GM21390 (cell line): ENCODE data around the gene CRTAC1.
"Not testable (repeated sequence)": the region's sequence is repeated elsewhere in the genome, so short reads cannot be mapped to it uniquely, and the experiment has no call there.

Experiments used
- ATAC-seq: cut with Tn5 transposase; IDR thresholded peaks from one replicate; pipeline ENCODE4 v1.9.1; 2021; ENCODE audit not compliant: unreplicated experiment

Gene CRTAC1

DNA sequence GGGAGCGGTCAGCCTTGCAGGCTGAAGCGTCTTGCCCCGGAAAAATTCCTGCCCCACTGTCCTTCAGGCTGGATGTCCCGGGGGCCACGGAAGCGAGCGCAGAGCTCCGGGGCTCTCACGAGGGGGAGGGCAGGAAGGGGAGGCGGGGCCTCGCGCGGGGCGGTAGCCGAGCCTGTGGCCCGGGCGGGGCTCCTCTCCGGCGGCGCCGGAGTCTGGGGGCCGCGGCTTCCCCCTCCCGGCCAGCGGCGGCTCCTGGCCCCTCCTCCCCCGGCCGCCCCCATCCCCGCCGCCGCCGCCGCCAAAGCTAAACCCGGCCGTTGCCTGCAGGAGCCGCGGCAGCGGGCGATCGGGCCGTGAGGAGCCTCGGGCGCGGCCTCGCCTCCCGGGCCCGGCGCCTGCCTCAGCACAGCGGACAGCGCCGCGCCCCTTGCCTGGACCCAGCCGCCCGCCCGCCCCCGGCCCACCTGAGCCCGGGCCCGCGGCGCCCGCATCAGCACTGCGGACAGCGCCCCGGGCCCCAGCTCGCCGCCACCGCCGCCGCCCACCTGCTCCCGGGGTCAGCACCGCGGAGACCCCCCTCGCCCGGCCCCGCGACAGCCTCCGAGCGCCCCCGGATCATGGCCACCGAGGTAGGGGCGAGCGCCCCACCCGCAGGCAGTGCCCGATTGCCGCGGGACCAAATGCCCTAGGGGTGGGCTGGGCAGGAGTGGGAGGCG, 180.6 kb downstream of the CRTAC1 start, which contains the start of gene GOLGA7B:
Gene GOLGA7B, plus strand, starts transcription at position 157 of the 716 bp plus-strand sequence. Its CDS starts 461 bp downstream, at position 618.
- peak; percentile 71 for ATAC-seq

DNA sequence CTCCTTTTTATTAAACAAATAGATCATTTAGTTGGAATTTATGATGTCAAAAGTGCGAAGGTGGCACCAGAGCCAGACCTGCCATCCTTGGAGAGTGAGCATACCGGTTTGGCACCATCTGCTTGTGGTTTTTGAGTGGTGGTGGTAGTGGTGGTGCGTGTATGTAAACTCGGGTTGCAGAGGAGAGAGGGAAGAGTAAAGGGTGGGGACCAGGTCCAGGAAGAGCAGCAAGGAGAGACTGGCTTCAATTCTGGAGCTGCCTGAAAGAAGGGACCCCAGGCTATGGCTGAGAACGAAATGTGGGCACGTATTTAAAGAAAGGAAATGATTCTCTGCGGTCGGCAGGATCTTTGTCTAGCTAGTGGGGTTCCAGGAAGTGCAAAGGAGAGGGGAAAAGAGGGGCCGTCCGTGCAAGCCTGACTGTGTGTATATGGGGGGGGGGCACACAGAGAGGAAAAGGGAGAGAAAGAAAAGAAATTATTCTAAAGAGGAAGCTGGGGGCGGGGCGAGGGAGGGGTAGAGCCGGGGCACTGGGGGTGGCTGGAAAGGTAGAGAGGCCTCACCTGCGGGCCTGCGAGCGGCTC, 181.2 kb downstream of the CRTAC1 start:
- peak; percentile 28 for ATAC-seq

DNA sequence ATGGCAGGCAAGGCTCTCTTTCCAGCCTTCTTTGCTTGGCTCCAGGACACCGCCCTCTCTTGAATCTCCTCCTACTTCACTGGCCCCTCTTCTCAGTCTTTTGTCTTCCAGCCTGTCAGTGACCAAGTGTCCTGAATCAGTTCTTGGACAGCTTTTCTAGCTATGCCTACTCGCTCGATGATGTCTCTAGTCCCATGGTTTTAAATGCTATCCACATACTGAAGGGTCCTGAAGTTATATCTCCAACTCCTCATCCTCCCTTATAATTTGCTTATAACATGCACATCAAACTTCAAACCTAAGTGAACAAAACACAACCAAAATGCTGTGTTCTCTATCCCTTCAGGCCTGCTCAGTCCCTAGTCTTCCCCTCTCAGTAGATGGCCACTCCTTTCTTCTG, 185.7 kb downstream of the CRTAC1 start:
- no peak for ATAC-seq

DNA sequence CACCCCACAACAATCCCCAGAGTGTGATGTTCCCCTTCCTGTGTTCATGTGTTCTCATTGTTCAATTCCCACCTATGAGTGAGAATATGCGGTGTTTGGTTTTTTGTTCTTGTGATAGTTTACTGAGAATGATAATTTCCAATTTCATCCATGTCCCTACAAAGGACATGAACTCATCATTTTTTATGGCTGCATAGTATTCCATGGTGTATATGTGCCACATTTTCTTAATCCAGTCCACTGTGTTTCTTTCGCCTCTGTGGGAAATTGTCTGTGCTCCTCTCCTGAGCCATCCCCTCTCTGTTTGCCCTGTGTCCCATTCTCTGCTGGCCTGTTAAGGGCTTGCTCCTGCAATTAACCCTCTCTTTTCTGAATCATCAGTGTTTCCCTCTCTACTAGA, 186.4 kb downstream of the CRTAC1 start:
- ATAC-seq = not testable (repeated sequence)

DNA sequence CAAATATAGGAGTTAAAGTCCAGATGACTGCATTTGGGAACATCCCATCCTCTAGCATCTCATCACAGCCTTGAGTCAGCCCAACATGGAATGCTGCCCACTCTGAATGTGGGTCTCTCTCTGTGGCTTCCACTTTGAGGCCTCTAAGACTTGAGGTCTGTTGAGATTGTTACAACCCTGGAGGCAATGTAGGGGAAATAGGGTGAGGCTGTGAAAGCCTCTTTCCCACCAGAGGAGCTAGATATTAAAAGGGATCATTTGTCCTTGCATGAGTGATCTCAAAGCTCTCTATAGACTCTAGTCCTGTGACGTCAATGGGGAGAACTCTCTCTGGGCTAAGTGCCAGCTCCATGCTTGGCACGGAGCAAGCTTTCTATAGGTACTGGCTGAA, 187.1 kb downstream of the CRTAC1 start:
- ATAC-seq = no peak

DNA sequence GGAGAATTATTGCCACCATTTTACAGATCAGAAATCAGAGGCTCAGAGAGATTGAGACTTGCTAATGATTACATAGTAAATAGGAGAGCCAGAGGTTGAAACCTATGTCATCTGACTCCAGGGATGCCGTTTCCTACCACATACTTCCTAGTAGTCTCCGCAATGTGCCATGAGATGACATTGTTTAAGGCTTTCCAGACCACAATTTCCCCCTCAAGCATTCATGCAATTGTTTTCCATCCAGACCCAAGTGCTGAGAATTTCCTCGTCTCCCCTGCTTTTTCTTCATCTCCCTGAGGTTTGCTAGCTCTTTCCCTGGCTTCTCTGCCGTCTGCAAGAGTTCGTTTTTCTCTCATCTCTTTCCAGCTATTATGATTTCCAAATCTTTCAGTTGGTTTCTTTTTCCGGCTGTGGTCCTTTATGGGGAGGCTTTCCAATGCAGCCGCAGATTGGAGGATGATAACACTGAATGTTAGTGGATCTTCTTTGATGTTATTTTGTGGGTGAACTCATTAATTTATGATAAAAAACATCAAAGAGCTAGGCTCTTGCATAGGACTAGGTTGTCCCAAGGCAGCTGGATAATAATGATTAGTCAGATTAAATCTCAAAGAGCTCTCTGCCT, 187.7 kb downstream of the CRTAC1 start:
- no peak for ATAC-seq

DNA sequence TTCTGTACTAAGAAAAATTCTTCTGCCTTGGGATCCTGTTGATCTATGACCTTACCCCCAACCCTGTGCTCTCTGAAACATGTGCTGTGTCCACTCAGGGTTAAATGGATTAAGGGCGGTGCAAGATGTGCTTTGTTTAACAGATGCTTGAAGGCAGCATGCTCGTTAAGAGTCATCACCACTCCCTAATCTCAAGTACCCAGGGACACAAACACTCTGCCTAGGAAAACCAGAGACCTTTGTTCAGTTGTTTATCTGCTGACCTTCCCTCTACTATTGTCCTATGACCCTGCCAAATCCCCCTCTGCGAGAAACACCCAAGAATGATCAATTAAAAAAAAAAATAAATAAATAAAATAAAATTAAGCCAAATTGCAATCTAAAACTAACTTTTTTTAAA, 188.3 kb downstream of the CRTAC1 start:
- not testable (repeated sequence) for ATAC-seq

DNA sequence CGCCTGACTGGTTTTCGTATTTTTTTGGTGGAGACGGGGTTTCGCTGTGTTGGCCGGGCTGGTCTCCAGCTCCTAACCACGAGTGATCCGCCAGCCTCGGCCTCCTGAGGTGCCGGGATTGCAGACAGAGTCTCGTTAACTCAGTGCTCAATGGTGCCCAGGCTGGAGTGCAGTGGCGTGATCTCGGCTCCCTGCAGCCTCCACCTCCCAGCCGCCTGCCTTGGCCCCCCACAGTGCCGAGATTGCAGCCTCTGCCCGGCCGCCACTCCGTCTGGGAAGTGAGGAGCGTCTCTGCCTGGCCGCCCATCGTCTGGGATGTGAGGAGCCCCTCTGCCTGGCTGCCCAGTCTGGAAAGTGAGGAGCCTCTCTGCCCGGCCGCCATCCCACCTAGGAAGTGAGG, 189.3 kb downstream of the CRTAC1 start:
- not testable (repeated sequence) for ATAC-seq

DNA sequence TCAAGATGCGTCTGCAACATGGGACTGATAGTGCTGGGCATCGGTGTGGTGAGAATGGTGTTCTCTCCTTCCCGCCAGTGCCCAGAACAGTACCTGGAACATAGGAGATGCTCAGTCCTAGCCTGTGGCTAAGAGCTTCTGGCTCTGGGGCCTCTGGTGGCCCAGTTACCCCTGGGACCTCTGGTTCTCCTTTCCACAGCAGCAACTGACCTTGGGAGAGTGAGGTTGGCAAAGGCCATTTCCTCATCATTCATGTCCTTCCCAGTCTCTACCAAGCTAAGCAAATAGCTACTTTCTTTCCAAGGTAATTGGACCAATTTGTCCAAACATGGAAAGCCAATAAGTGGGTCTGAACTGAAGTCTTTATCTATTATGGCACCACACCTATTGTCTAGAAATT, 192.3 kb downstream of the CRTAC1 start:
- no peak for ATAC-seq

DNA sequence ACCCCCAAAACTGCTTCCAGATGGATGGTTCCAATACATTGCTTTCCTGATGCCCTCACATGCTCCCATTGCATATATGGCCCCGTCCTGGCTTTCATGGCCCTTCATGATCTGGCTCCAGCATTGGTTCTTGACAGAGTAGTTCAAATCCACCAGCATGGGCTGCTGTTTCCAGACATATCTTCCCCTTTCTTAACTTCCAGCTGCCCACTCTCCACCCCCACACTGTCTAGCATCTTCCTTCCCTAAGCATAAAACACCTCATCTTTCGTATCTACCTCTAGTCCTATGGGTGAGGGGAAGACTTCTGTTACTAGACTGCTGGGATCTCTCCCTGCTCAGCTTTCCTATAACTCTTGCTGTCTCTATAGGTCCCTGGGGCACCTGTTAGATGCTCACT, 194.0 kb downstream of the CRTAC1 start:
- ATAC-seq = no peak

DNA sequence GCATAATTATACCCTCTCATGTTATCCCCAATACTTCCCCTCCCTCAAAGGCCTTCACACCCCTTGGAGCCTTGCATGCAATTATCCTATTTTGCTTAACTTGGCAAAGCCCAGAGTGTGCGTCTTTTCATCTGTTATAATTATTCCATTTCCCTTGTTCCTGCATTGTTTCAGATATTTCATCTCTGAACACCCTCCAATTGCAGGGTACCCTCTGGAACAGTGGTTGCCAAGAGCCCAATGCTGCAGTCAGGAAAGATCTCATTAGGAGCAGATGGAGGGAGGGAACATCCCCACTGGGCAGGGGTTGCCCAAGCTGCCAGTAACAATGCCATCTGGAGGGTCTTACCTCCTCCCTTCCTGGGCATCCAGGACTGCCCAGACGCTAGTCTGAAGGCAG, 199.2 kb downstream of the CRTAC1 start:
- no peak for ATAC-seq

DNA sequence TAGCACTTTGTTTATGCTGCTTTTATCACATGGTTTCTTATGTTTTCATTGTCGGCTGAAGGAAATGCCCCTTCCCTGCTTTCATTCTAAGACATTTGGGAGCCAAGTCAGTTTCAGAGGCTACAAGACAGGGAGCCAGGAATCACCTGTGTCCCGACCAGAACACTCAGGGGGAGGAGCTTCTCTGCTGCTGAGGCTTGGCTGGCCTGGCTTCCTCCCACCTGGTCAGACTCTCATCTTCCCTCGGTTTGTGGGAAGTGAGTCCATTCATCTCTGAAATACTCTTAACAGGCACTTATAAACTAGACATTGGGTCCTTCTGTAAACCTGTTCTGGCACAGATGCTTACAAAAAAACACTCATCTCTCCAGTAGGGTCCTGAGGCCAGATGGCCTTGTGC, 200.4 kb downstream of the CRTAC1 start:
- ATAC-seq = no peak

DNA sequence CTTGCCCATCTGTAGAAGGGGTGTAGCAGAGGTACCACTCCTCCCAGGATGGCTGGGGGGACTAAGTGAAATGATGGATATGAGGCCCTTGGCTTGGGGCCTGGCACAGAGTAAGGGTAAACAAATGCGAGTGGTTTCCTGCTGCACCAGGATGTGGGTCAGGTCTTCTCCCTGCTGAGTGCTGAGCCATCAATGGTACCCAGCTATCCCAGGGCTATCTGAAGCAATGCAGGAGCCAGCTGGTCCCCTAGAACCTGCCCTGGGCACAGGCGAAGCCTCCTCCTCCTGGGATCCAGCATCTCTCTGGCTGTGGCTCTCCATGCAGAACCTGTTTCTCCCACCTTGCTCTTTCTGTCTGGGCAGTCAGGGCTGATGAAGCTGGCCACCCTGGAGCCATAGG, 201.7 kb downstream of the CRTAC1 start:
- no peak for ATAC-seq

DNA sequence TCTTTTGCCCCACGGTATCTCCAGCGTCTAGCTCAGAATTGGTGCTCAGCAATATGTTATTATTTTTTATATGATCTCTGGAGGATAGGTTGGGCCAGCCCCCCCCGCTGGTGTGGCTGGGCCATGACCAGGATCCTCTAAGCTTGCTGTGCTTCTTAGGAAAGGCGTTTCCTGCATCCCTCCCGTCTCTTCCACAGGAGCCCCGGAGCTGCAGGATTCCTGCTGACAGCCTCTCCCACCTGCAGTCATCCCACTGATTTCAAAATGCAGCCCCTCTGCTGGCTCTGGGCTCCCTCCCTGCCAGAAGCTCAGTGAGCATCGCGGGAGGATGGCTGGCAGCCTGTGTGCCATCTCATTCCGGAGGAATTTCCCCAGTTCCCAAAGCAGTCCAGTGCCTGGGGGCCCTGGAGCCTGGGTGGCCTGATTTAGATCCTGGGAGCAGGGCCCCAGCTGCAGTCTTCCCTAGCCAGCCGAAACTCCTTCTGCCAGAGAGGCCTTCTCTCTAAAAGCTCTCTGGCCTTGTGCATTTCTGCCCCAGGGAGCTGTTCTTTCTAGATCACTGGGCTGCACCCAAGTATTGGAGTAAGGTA, 202.6 kb downstream of the CRTAC1 start:
- no peak for ATAC-seq

DNA sequence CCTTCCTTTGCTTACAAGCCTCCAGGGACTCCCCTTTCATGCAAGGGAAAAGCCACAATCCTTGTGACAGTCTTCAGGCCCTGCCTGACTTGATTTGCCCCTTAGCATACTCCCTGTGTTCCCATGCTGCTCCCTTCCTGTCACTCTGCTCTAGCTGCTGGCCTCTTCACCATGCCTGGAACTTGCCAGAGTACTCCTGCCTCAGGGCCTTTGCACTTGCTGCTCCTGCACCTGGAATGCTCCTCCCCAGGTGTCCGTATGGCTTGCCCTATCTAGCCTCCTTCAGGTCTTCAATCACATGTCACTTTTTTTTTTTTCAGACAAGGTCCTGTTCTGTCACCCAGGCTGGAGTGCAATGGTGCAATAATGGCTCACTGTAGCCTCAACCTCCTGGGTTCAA, 203.5 kb downstream of the CRTAC1 start:
- no peak for ATAC-seq

DNA sequence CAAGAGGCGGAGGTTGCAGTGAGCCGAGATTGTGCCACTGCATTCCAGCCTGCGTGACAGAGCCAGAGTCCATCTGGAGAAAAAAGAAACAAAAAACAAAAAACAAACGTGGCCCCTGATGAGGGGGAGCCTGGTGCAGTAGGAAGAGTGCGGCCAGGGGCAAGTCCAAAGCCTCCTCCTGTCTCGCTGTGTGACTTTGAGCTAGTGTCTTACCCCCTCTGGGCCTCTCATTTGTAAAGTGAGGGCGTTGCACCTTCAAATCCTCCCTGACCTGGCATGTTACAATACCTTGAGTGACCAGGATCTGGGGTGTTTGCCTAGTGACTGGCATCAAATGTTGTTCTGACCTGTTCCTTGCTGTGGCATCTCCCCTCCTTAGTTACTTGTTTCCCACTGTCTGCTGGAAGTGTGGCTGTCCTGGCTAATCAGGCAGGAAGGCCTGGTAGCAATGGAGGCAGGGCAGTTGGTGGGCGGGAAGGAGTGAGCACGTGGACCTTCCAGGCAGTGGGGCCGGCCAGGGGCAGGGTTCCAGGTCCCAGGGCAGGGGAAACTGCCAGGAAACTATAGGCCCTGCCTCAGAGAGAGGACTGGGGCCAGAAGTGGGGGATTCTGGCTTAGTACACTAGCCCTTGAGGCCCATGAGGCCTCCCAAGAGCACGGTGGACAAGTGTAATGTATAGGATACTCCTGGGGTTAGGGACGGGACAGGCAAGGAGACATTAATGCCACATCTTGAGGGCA, 205.2 kb downstream of the CRTAC1 start:
- no peak for ATAC-seq

DNA sequence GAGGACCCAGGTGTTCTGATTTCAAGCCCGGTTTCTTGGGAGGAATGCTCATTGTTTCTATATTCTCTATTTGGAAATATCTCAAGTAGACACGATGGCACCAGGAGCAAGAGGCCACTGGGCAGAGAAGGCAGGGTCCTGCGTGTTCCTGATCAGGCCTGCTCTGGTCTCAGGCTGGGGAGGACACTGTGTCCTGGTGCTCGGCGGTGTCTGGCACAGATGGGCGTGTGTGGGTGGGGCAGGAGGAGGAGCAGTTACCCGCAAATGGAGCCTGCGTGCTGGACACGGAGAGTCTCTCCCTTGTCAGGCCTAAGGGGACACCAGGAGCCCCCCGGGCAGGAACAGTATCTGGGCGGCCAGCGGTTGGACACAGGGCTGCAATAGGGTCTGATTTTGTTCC, 206.7 kb downstream of the CRTAC1 start:
- ATAC-seq = no peak

DNA sequence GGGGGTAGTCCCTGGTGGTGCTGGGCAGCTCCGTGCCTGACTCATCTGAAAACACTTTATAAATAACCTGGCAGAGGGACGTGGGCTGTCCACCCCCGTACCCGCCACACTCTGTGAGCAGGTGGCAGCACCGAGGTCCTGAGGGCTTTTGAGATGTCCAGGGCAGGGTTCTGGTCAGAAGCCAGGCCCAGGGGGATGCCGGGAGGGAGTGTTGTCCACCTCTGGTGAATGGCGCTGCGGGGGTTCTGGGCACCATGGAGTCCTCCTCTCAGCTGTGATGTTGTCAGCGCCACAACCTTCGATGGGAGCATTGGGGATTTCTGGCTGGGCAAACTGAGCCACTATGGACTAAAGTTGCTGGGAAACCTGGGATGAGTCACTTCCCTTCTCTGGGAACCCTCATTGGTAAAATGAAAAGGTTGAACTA, 208.1 kb downstream of the CRTAC1 start:
- no peak for ATAC-seq

DNA sequence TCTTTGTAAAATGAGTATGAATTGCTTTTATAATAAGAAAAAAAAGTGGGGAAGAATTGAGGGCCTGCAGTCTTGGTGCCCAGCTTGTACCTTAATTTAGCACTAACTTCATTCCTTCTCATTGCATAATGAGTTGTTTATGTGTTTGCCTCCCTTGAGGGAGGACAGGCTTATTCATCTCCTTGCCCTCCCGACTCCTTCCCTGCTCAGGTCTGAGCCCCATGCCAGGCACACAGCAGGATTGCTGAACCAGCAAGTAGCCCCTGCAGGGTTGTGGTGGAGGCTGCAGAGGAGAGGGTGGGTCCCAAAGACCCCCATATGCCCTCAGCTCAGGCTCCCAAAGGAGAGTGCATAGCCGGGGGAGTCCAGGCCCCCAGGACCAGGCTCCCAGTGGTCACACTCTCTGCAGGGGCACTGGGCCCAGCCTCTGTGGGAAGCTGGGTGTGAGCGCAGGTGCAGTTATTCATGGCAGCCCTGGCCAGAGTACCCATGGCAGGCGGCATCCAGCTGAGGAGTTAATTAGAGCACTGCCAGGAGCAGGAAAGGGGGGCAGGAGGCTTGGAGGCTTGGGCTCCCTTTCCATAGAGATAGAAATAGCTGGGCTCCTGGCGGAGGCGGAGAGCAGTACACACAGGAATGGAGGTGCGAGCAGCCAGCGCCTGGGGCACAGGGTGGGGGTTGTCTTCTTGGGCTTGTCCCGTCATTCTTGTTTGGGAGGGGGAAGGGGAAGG, 208.9 kb downstream of the CRTAC1 start:
- ATAC-seq = no peak

DNA sequence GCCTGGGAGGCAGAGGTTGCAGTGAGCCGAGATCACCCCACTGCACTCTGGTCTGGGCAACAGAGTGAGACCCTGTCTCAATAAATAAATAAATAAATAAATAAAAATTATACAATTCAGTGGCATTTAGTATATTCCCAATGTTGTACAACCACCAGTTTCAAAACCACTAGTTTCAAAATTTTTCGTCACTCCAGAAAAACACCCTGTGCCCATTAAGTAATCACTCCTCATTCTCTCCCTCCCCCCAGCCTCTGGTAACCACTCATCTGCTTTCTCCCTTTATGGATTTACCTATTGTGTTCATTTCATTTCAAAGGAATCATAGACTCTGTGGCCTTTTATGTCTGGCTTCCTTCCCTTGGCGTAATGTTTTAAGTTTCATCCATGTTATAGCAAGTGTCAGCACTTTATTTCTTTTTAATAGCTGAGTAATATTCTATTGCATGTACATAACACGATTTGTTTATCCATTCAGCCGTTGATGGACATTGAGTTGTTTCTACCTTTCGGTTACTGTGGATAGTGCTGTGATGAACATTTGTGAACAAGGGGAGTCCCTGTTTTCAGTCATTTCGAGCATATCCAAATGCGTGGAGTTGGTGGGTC, 210.2 kb downstream of the CRTAC1 start:
- no peak for ATAC-seq
